Kidney (tissue), 14 donors: ENCODE measurements around the gene TNFRSF1B. TPM values are rescaled to one million over a fixed set of nuclear protein-coding genes. Genes with fewer than 3 reads are reported as not detected.

Source experiments
- DNase-seq, 5 donors: peaks; one replicate each; pipeline ENCODE4 v3.0.0-alpha.2; 2013 to 2020
- FAIRE-seq: peaks from 2 replicates; lab custom pipeline; 2012; peaks lifted over from hg19 to GRCh38; lab: Jason Lieb, UNC
- H3K27ac ChIP-seq, 2 donors: one replicate each; pipeline ENCODE4 v1.7.0; 2013; ENCODE audit warnings: low read depth in 2 of 2, low read length in 2 of 2, inconsistent platforms in 1 of 2
- H3K27me3 ChIP-seq: one replicate; pipeline ENCODE4 v1.7.1; 2013; ENCODE audit warnings: low read length, inconsistent platforms; ENCODE audit not compliant: control insufficient read depth, insufficient read depth
- H3K36me3 ChIP-seq, 3 donors: one replicate each; pipeline versions ENCODE4 v1.7.0 to v1.7.1; 2013; ENCODE audit warnings: low read length in 3 of 3, control low read depth in 1 of 3, inconsistent platforms in 1 of 3; ENCODE audit not compliant: insufficient read depth in 3 of 3, control insufficient read depth in 2 of 3
- H3K4me1 ChIP-seq, 3 donors: one replicate each; pipeline versions ENCODE4 v1.7.0 to v1.7.1; 2013; ENCODE audit warnings: low read length in 3 of 3, inconsistent platforms in 1 of 3, low read depth in 1 of 3; ENCODE audit not compliant: control insufficient read depth in 2 of 3, insufficient read depth in 2 of 3
- H3K4me3 ChIP-seq, 3 donors: one replicate each; pipeline versions ENCODE4 v1.7.0 to v1.8.1; 2013; ENCODE audit warnings: low read length in 3 of 3, control low read depth in 1 of 3, inconsistent platforms in 1 of 3
- H3K9ac ChIP-seq, 3 donors: one replicate each; pipeline versions ENCODE4 v1.7.0 to v1.7.1; 2013; ENCODE audit warnings: low read length in 3 of 3, control low read depth in 1 of 3, inconsistent platforms in 1 of 3
- H3K9me3 ChIP-seq, 3 donors: one replicate each; pipeline versions ENCODE4 v1.7.0 to v1.7.1; 2013; ENCODE audit warnings: low read length in 3 of 3, control low read depth in 1 of 3, inconsistent platforms in 1 of 3; ENCODE audit not compliant: control insufficient read depth in 2 of 3, insufficient read depth in 1 of 3
- CTCF ChIP-seq: IDR thresholded peaks from 3 replicates; pipeline ENCODE4 v1.5.1; 2012; ENCODE audit warnings: mild to moderate bottlenecking, moderate library complexity, borderline replicate concordance; ENCODE audit not compliant: insufficient read depth; ENCODE audit errors: extremely low read depth
- intact Hi-C: fragments of 100-400 bp; cut with DNase I; formaldehyde crosslinking; loops from one replicate; pipeline ENCODE4 v1.11.1; 2022
- polyA plus RNA-seq: library from polyadenylated mRNA; stranded (reverse); fragments of 350-450 nt; fragmentation: Illumina TruSeq; extraction: RNeasy Lipid Tissue Mini Kit (QIAGEN cat#74804); gene quantifications from one replicate; pipeline ENCODE4 v1.2.3, GENCODE V29; 2014; ENCODE audit warnings: low read depth, low replicate concordance; ENCODE audit not compliant: insufficient read depth
- total RNA-seq: library from RNA; stranded (reverse); fragmentation: NEBNext Ultra II Directional; extraction: Animal tissue kit (Norgen Biotek cat#: 25700); gene quantifications from one replicate; pipeline ENCODE4 v1.2.1, GENCODE V29; 2021
- donor health status: control.
- donor health status: control.
- donor health status: control.
- donor health status: control.
- donor health status: control.
- donor health status: DM: yes; HTN: yes; CAD: no.
- donor health status: Normal renal cell carcinoma (clear cell type).

TNFRSF1B gene
- total and polyA plus RNA-seq, 2 donors from 2014 or later = 7.7 to 47.1 TPM

- Histone ChIP-seq H3K9ac (no peak overlapping the region), H3K4me3 (no peak overlapping the region), H3K27ac (no peak overlapping the region), H3K27me3 (no peaks in the 10 kb centered on the region), H3K36me3 (no peaks in the 10 kb centered on the region), H3K9me3 (no peaks in the 10 kb centered on the region), H3K4me1 (no peaks in the 10 kb centered on the region)
- FAIRE-seq (no peak), DNase-seq (no peak)
- no peak for TF ChIP-seq CTCF
- intact Hi-C loops = no loop called here
Measured at GRCh38 chr1:12130466-12131130, 36.2 kb upstream of the TNFRSF1B start.

GRCh38 chr1:12132078-12132477 is 34.7 kb upstream of the TNFRSF1B start:
- no peak for TF ChIP-seq CTCF
- DNase-seq = peak in 1 of 5 donors; percentile 28
- FAIRE-seq = no peak
- Histone ChIP-seq H3K9ac (no peak overlapping the region), H3K4me1 (no peaks in the 10 kb centered on the region), H3K9me3 (no peaks in the 10 kb centered on the region), H3K4me3 (no peak overlapping the region), H3K27ac (no peak overlapping the region), H3K36me3 (no peaks in the 10 kb centered on the region), H3K27me3 (no peaks in the 10 kb centered on the region)
- intact Hi-C loops = no loop called here

- intact Hi-C loops = no loop called here
- no peak for FAIRE-seq
- Histone ChIP-seq H3K4me1 (no peaks in the 10 kb centered on the region), H3K4me3 (no peak overlapping the region), H3K9me3 (no peaks in the 10 kb centered on the region), H3K9ac (no peak overlapping the region), H3K36me3 (no peaks in the 10 kb centered on the region), H3K27ac (no peak overlapping the region), H3K27me3 (no peaks in the 10 kb centered on the region)
- peak in 1 of 5 donors; percentile 47 for DNase-seq
- TF ChIP-seq CTCF = no peak
Measured at GRCh38 chr1:12134716-12135115, 32.1 kb upstream of the TNFRSF1B start.
